Psoas muscle (tissue), 8 donors: ENCODE data around the gene SORBS1. TPM values are rescaled to one million over a fixed set of nuclear protein-coding genes. Genes with fewer than 3 reads are reported as not detected.
A peak's percentile ranks its signal among the peaks of the same experiment; 100 is the strongest.

Experiments used
- ATAC-seq, 4 donors: fragments of 200-7000 bp; cut with Tn5 transposase; one replicate each; pipeline ENCODE4 v1.9.1; 2020; ENCODE audit warnings: moderate library complexity in 3 of 4, mild to moderate bottlenecking in 2 of 4
- DNase-seq, 2 donors: peaks; one replicate each; pipeline ENCODE4 v3.0.0-alpha.2; 2020
- H3K27ac ChIP-seq: fragments of 200-600 bp; one replicate; pipeline ENCODE4 v1.8.0; 2022
- H3K27me3 ChIP-seq, 3 donors: fragments of 200-600 bp in 1 of 3; one replicate each; pipeline versions ENCODE4 v1.6.1 to v1.8.0; 2013 to 2022; ENCODE audit warnings: low read length in 2 of 3, mild to moderate bottlenecking in 2 of 3, moderate library complexity in 1 of 3; ENCODE audit not compliant: insufficient read depth in 3 of 3
- H3K36me3 ChIP-seq, 2 donors: fragments of 200-600 bp in 1 of 2; one replicate each; pipeline versions ENCODE4 v1.6.1 to v1.8.0; 2013 to 2022; ENCODE audit warnings: low read depth in 1 of 2, mild to moderate bottlenecking in 1 of 2, moderate library complexity in 1 of 2; ENCODE audit not compliant: insufficient read depth in 1 of 2
- H3K4me1 ChIP-seq: fragments of 200-600 bp; one replicate; pipeline ENCODE4 v1.8.0; 2022
- H3K4me3 ChIP-seq: fragments of 200-600 bp; one replicate; pipeline ENCODE4 v1.8.0; 2022; ENCODE audit warnings: mild to moderate bottlenecking
- H3K9me3 ChIP-seq: fragments of 200-600 bp; one replicate; pipeline ENCODE4 v1.8.0; 2022
- CTCF ChIP-seq: fragments of 200-600 bp; IDR thresholded peaks from one replicate; pipeline ENCODE4 v1.8.0; 2022; ENCODE audit warnings: antibody characterized with exemption
- WGBS, 3 donors: extraction: QIAGEN DNeasy Blood & Tissue Kit; methylation state at CpG; one replicate each; pipeline versions ENCODE4 v1.1.6 to v1.1.7; 2013; 5-methylcytosine and 5-hydroxymethylcytosine counted together
- intact Hi-C, 2 donors: fragments of 100-400 bp; cut with DNase I; formaldehyde crosslinking; loops; one replicate each; pipeline versions ENCODE4 v1.11.0 to v1.14.2; 2022
- polyA plus RNA-seq, 3 donors: library from polyadenylated mRNA; stranded (reverse); fragments of 200-250 nt; gene quantifications; one replicate each; pipeline ENCODE4 v1.2.3, GENCODE V29; 2013
- total RNA-seq, 4 donors: library from RNA; stranded (reverse); fragmentation: NEBNext Ultra II Directional in 2 of 4; extraction: Animal tissue kit (Norgen Biotek cat#: 25700) in 2 of 4; gene quantifications; one replicate each; pipeline versions ENCODE4 v1.2.1 to v1.2.4, GENCODE V29; 2021 to 2023
- donor health status: healthy with polysubstance abuse.
- donor health status: DM: no; HTN: no; CAD: no; lungs with moderate emphysema.
- donor health status: Bipolar disorder and iron deficiency.
- donor health status: healthy.
- donor health status: DM: yes; HTN: yes; CAD: no.
- donor health status: DM: no; HTN: no; CAD: no.
- donor health status: DM: no; HTN: no; CAD: no.
- donor health status: DM: yes; HTN: yes; CAD: no.

The SORBS1 gene
- total and polyA plus RNA-seq, 7 donors, result 17.3 to 306 (median 145) TPM

- no peak overlapping the region for H3K4me3 ChIP-seq
- TF ChIP-seq CTCF, result no peak
- DNase-seq (no peak), ATAC-seq (peak; percentile 47 to 70 (median 63))
- peaks cover 57% of the 10 kb centered on the region for H3K4me1 ChIP-seq
- intact Hi-C loops, result no loop called here
- 33 to 51% (median 37%) methylated on average over 2 of the region's 2 CpGs for WGBS, 3 donors
- peak overlapping the region; percentile 46 for H3K27ac ChIP-seq
- H3K9me3 ChIP-seq, result no peaks in the 10 kb centered on the region
- H3K36me3 ChIP-seq, result no peaks in the 10 kb centered on the region
- H3K27me3 ChIP-seq, result peaks cover 0 to 2% (median 0%) of the 10 kb centered on the region in 3 donors
These were observed 18.4 kb downstream of the SORBS1 start for GRCh38 chr10:95542761-95543160.

GRCh38 chr10:95542330-95542729 lies 18.8 kb downstream of the SORBS1 start:
- ATAC-seq (peak in 1 of 4 donors; percentile 24), DNase-seq (no peak)
- no peaks in the 10 kb centered on the region for H3K36me3 ChIP-seq
- H3K4me3 ChIP-seq, result no peak overlapping the region
- TF ChIP-seq CTCF, result no peak
- H3K27ac ChIP-seq, result peak overlapping the region; percentile 46
- no peaks in the 10 kb centered on the region for H3K9me3 ChIP-seq
- peaks cover 0 to 2% (median 0%) of the 10 kb centered on the region in 3 donors for H3K27me3 ChIP-seq
- 55 to 64% (median 57%) methylated on average over 4 of the region's 4 CpGs for WGBS, 3 donors
- peaks cover 56% of the 10 kb centered on the region for H3K4me1 ChIP-seq
- intact Hi-C loops, result no loop called here

GRCh38 chr10:95540514-95541052 lies 20.6 kb downstream of the SORBS1 start:
- intact Hi-C loops, result no loop called here
- Histone ChIP-seq H3K4me3 (no peak overlapping the region), H3K36me3 (no peaks in the 10 kb centered on the region), H3K4me1 (peaks cover 67% of the 10 kb centered on the region), H3K27ac (peak overlapping the region; percentile 3), H3K9me3 (no peaks in the 10 kb centered on the region), H3K27me3 (no peaks in the 10 kb centered on the region)
- 90 to 95% (median 95%) methylated on average over 2 of the region's 2 CpGs for WGBS, 3 donors
- no peak for TF ChIP-seq CTCF
- ATAC-seq (no peak), DNase-seq (no peak)

GRCh38 chr10:95539560-95540284 lies 21.4 kb downstream of the SORBS1 start:
- ATAC-seq, result no peak
- no peak overlapping the region for H3K4me3 ChIP-seq
- WGBS, 3 donors, result 78 to 81% (median 78%) methylated on average over 7 of the region's 7 CpGs
- intact Hi-C loops, result no loop called here
- H3K4me1 ChIP-seq, result peaks cover 62% of the 10 kb centered on the region
- DNase-seq, result no peak
- no peak for TF ChIP-seq CTCF
- no peaks in the 10 kb centered on the region for H3K27me3 ChIP-seq
- peak overlapping the region; percentile 0 for H3K27ac ChIP-seq
- H3K9me3 ChIP-seq, result no peaks in the 10 kb centered on the region
- no peaks in the 10 kb centered on the region for H3K36me3 ChIP-seq
